Ectodermal cell (in vitro differentiated cells): ENCODE data around the gene LRRN1.
"Not testable (repeated sequence)": the region's sequence is repeated elsewhere in the genome, so short reads cannot be mapped to it uniquely, and the experiment has no call there.

Experiments used
- H3K27ac ChIP-seq: 2 replicates; pipeline ENCODE4 v1.7.0; 2013; ENCODE audit warnings: mild to moderate bottlenecking, low read depth, low read length; ENCODE audit not compliant: insufficient read depth, poor library complexity, severe bottlenecking
- H3K27me3 ChIP-seq: 2 replicates; pipeline ENCODE4 v1.7.0; 2013; ENCODE audit warnings: mild to moderate bottlenecking, low read length; ENCODE audit not compliant: insufficient read depth, control insufficient read depth, poor library complexity, severe bottlenecking
- H3K36me3 ChIP-seq: one replicate; pipeline ENCODE4 v1.7.0; 2013; ENCODE audit warnings: low read length; ENCODE audit not compliant: control insufficient read depth, insufficient read depth
- H3K4me1 ChIP-seq: one replicate; pipeline ENCODE4 v1.7.0; 2013; ENCODE audit warnings: low read length; ENCODE audit not compliant: control insufficient read depth, insufficient read depth
- H3K4me3 ChIP-seq: 2 replicates; pipeline ENCODE4 v1.7.0; 2013; ENCODE audit warnings: low read depth, low read length, control low read depth; ENCODE audit not compliant: insufficient read depth
- H3K9me3 ChIP-seq: 2 replicates; pipeline ENCODE4 v1.7.0; 2013; ENCODE audit warnings: mild to moderate bottlenecking, low read length, moderate library complexity; ENCODE audit not compliant: control insufficient read depth
- WGBS, 2 experiments: methylation state at CpG; one replicate each; pipeline ENCODE4 v1.1.7; 2013; ENCODE audit warnings: missing lambda C conversion rate in 2 of 2; 5-methylcytosine and 5-hydroxymethylcytosine counted together

LRRN1 gene

GRCh38 chr3:3828417-3828816 is 29.2 kb downstream of the LRRN1 start:
- peaks cover 63% of the 10 kb centered on the region for H3K36me3 ChIP-seq
- H3K9me3 ChIP-seq, H3K27me3 ChIP-seq, H3K4me3 ChIP-seq, H3K4me1 ChIP-seq, H3K27ac ChIP-seq: not testable (repeated sequence)
- 98% methylated on average over 2 of the region's 3 CpGs for WGBS, 2 experiments

GRCh38 chr3:3836845-3837244 is 37.6 kb downstream of the LRRN1 start:
- no peak overlapping the region for H3K27ac ChIP-seq
- WGBS, 2 experiments: 97% methylated on average over 3 of the region's 3 CpGs
- H3K36me3 ChIP-seq: peaks cover 65% of the 10 kb centered on the region
- no peaks in the 10 kb centered on the region for H3K4me1 ChIP-seq
- H3K27me3 ChIP-seq: no peaks in the 10 kb centered on the region
- no peak overlapping the region for H3K4me3 ChIP-seq
- peaks cover 7% of the 10 kb centered on the region for H3K9me3 ChIP-seq

GRCh38 chr3:3842356-3842755 is 43.1 kb downstream of the LRRN1 start:
- Histone ChIP-seq H3K4me3 (no peak overlapping the region), H3K27ac (no peak overlapping the region), H3K9me3 (peaks cover 3% of the 10 kb centered on the region), H3K36me3 (peaks cover 41% of the 10 kb centered on the region), H3K4me1 (no peaks in the 10 kb centered on the region), H3K27me3 (no peaks in the 10 kb centered on the region)
- WGBS, 2 experiments: no CpG with 5 or more reads among the region's 2 CpGs

GRCh38 chr3:3847994-3848922 is 49.0 kb downstream of the LRRN1 start:
- 87 to 90% methylated on average over 6 to 7 of the region's 8 CpGs for WGBS, 2 experiments
- Histone ChIP-seq H3K4me3 (no peak overlapping the region), H3K27me3 (no peaks in the 10 kb centered on the region), H3K36me3 (peaks cover 30% of the 10 kb centered on the region), H3K9me3 (no peaks in the 10 kb centered on the region), H3K27ac (no peak overlapping the region), H3K4me1 (peaks cover 12% of the 10 kb centered on the region)

GRCh38 chr3:3848923-3849275 is 49.7 kb downstream of the LRRN1 start:
- 89 to 90% methylated on average over 8 of the region's 8 CpGs for WGBS, 2 experiments
- H3K36me3 ChIP-seq: peaks cover 30% of the 10 kb centered on the region

GRCh38 chr3:3851621-3852323 is 52.5 kb downstream of the LRRN1 start:
- H3K27ac ChIP-seq: no peak overlapping the region
- 96 to 98% methylated on average over 4 of the region's 4 CpGs for WGBS, 2 experiments
- no peaks in the 10 kb centered on the region for H3K27me3 ChIP-seq
- H3K4me1 ChIP-seq: peaks cover 17% of the 10 kb centered on the region
- H3K4me3 ChIP-seq: no peak overlapping the region
- no peaks in the 10 kb centered on the region for H3K9me3 ChIP-seq
- peaks cover 7% of the 10 kb centered on the region for H3K36me3 ChIP-seq

More at GRCh38 chr3:3848923-3849275, 49.7 kb downstream of the LRRN1 start:
- Histone ChIP-seq H3K27me3 (no peaks in the 10 kb centered on the region), H3K4me1 (peaks cover 17% of the 10 kb centered on the region), H3K4me3 (no peak overlapping the region), H3K9me3 (no peaks in the 10 kb centered on the region), H3K27ac (no peak overlapping the region)

- Histone ChIP-seq H3K9me3 (no peaks in the 10 kb centered on the region), H3K4me1 (peaks cover 16% of the 10 kb centered on the region), H3K36me3 (peaks cover 4% of the 10 kb centered on the region), H3K27ac (no peak overlapping the region), H3K27me3 (no peaks in the 10 kb centered on the region), H3K4me3 (no peak overlapping the region)
- WGBS, 2 experiments: 91% methylated on average over 1 of the region's 1 CpG; no CpG with 5 or more reads in 1 of the 2 experiments
These were observed 54.3 kb downstream of the LRRN1 start for GRCh38 chr3:3853544-3853943.

- Histone ChIP-seq H3K4me1 (peaks cover 5% of the 10 kb centered on the region), H3K36me3 (no peaks in the 10 kb centered on the region), H3K27ac (no peak overlapping the region), H3K9me3 (no peaks in the 10 kb centered on the region), H3K4me3 (no peak overlapping the region), H3K27me3 (no peaks in the 10 kb centered on the region)
These were observed 55.8 kb downstream of the LRRN1 start for GRCh38 chr3:3855056-3855455.

GRCh38 chr3:3860235-3860634 is 61.0 kb downstream of the LRRN1 start:
- Histone ChIP-seq H3K4me3 (no peak overlapping the region), H3K9me3 (no peaks in the 10 kb centered on the region), H3K4me1 (no peaks in the 10 kb centered on the region), H3K36me3 (no peaks in the 10 kb centered on the region), H3K27ac (no peak overlapping the region), H3K27me3 (no peaks in the 10 kb centered on the region)
- 80% methylated on average over 2 of the region's 2 CpGs; no CpG with 5 or more reads in 1 of the 2 experiments for WGBS, 2 experiments

- no peak overlapping the region for H3K27ac ChIP-seq
These were observed 63.3 kb downstream of the LRRN1 start for GRCh38 chr3:3862534-3862933.

More at GRCh38 chr3:3862534-3862933, 63.3 kb downstream of the LRRN1 start:
- no peaks in the 10 kb centered on the region for H3K36me3 ChIP-seq
- 95 to 96% methylated on average over 3 to 5 of the region's 5 CpGs for WGBS, 2 experiments
- H3K9me3 ChIP-seq: no peaks in the 10 kb centered on the region
- H3K4me1 ChIP-seq: no peaks in the 10 kb centered on the region
- H3K27me3 ChIP-seq: no peaks in the 10 kb centered on the region
- H3K4me3 ChIP-seq: no peak overlapping the region
